ENCODE measurements around the gene CSNK1G1.
A peak's percentile ranks its signal among the peaks of the same experiment; 100 is the strongest.
"Not testable (repeated sequence)": the region's sequence is repeated elsewhere in the genome, so short reads cannot be mapped to it uniquely, and the experiment has no call there.

The CSNK1G1 gene

GRCh38 chr15:64288999-64289398, 67.0 kb downstream of the CSNK1G1 start:
- FAIRE-seq (no peak), DNase-seq (ENCODE audit: low spot score) (no peak)

GRCh38 chr15:64288577-64288976, 67.4 kb downstream of the CSNK1G1 start:
- DNase-seq (ENCODE audit: low spot score) (no peak), FAIRE-seq (no peak)

- FAIRE-seq (no peak), DNase-seq (ENCODE audit: low spot score) (no peak)
These were observed 68.0 kb downstream of the CSNK1G1 start for GRCh38 chr15:64287953-64288352.

- FAIRE-seq (no peak), DNase-seq (ENCODE audit: low spot score) (no peak)
These were observed 69.5 kb downstream of the CSNK1G1 start for GRCh38 chr15:64286473-64286872.

- no peak for DNase-seq (ENCODE audit: low spot score)
- no peak for FAIRE-seq
These were observed 70.1 kb downstream of the CSNK1G1 start for GRCh38 chr15:64285871-64286270.

- no peak for FAIRE-seq
These were observed 70.8 kb downstream of the CSNK1G1 start for GRCh38 chr15:64285150-64285549.

GRCh38 chr15:64284042-64284441, 71.9 kb downstream of the CSNK1G1 start:
- DNase-seq (ENCODE audit: low spot score) = no peak
- FAIRE-seq = no peak

More at GRCh38 chr15:64285150-64285549, 70.8 kb downstream of the CSNK1G1 start:
- no peak for DNase-seq (ENCODE audit: low spot score)

GRCh38 chr15:64282701-64283100, 73.3 kb downstream of the CSNK1G1 start:
- DNase-seq (ENCODE audit: low spot score) (no peak), FAIRE-seq (peak; percentile 42)

- FAIRE-seq = peak; percentile 13
- DNase-seq (ENCODE audit: low spot score) = no peak
These were observed 76.8 kb downstream of the CSNK1G1 start for GRCh38 chr15:64279131-64279530.

- DNase-seq (ENCODE audit: low spot score) (no peak), FAIRE-seq (no peak)
These were observed 80.0 kb downstream of the CSNK1G1 start for GRCh38 chr15:64275934-64276333.

- DNase-seq (ENCODE audit: low spot score) = no peak
- no peak for FAIRE-seq
These were observed 81.5 kb downstream of the CSNK1G1 start for GRCh38 chr15:64274341-64274950.

- FAIRE-seq (no peak), DNase-seq (ENCODE audit: low spot score) (no peak)
These were observed 88.5 kb downstream of the CSNK1G1 start for GRCh38 chr15:64267331-64267973.

GRCh38 chr15:64265188-64265587, 90.8 kb downstream of the CSNK1G1 start:
- FAIRE-seq = not testable (repeated sequence)

GRCh38 chr15:64264502-64264901, 91.5 kb downstream of the CSNK1G1 start:
- FAIRE-seq (peak; percentile 67), DNase-seq (ENCODE audit: low spot score) (no peak)

More at GRCh38 chr15:64265188-64265587, 90.8 kb downstream of the CSNK1G1 start:
- DNase-seq (ENCODE audit: low spot score) = not testable (repeated sequence)

- FAIRE-seq (no peak), DNase-seq (ENCODE audit: low spot score) (no peak)
These were observed 92.4 kb downstream of the CSNK1G1 start for GRCh38 chr15:64263567-64263966.

GRCh38 chr15:64256051-64256450, 99.9 kb downstream of the CSNK1G1 start:
- DNase-seq (ENCODE audit: low spot score) (no peak), FAIRE-seq (no peak)

GRCh38 chr15:64251658-64252057, 104.3 kb downstream of the CSNK1G1 start:
- FAIRE-seq (no peak), DNase-seq (ENCODE audit: low spot score) (no peak)

- no peak for DNase-seq (ENCODE audit: low spot score)
- FAIRE-seq = no peak
These were observed 104.9 kb downstream of the CSNK1G1 start for GRCh38 chr15:64251121-64251520.

- FAIRE-seq = no peak
- DNase-seq (ENCODE audit: low spot score) = no peak
These were observed 105.9 kb downstream of the CSNK1G1 start for GRCh38 chr15:64249883-64250575.

GRCh38 chr15:64249406-64249805, 106.6 kb downstream of the CSNK1G1 start:
- DNase-seq (ENCODE audit: low spot score) (no peak), FAIRE-seq (no peak)

GRCh38 chr15:64247906-64248541, 107.9 kb downstream of the CSNK1G1 start:
- DNase-seq (ENCODE audit: low spot score) = peak; percentile 86
- peak; percentile 92 for FAIRE-seq

- DNase-seq (ENCODE audit: low spot score) (no peak), FAIRE-seq (no peak)
These were observed 108.5 kb downstream of the CSNK1G1 start for GRCh38 chr15:64247535-64247905.
